Uterus (tissue), 4 donors: Measurements from ENCODE around the gene AKT3. TPM values are rescaled to one million over a fixed set of nuclear protein-coding genes. Genes with fewer than 3 reads are reported as not detected.

ENCODE experiments used
- DNase-seq, 2 donors: peaks; one replicate each; pipeline ENCODE4 v3.0.0-alpha.2; 2019 to 2020
- H3K27ac ChIP-seq, 2 donors: fragments of 200-600 bp; sonication (generic); 1 replicate in 1 of 2; 2 replicates in 1 of 2; pipeline ENCODE4 v1.5.1; 2016 to 2018
- H3K27me3 ChIP-seq, 2 donors: fragments of 200-600 bp; sonication (generic); one replicate each; pipeline ENCODE4 v1.5.1; 2018 to 2019; ENCODE audit warnings: control low read depth in 1 of 2
- H3K36me3 ChIP-seq, 2 donors: fragments of 200-600 bp; sonication (generic); one replicate each; pipeline ENCODE4 v1.5.1; 2019; ENCODE audit warnings: control low read depth in 1 of 2
- H3K4me1 ChIP-seq, 2 donors: fragments of 200-600 bp; sonication (generic); one replicate each; pipeline ENCODE4 v1.5.1; 2018 to 2019; ENCODE audit warnings: control low read depth in 1 of 2
- H3K4me3 ChIP-seq, 2 donors: fragments of 200-600 bp; sonication (generic); 1 replicate in 1 of 2; 2 replicates in 1 of 2; pipeline ENCODE4 v1.5.1; 2018 to 2019; ENCODE audit warnings: mild to moderate bottlenecking in 1 of 2
- H3K9me3 ChIP-seq, 2 donors: fragments of 200-600 bp; sonication (generic); one replicate each; pipeline ENCODE4 v1.5.1; 2019; ENCODE audit warnings: control low read depth in 1 of 2
- POLR2A ChIP-seq, 2 donors: fragments of 450-650 bp; IDR thresholded peaks; one replicate each; pipeline ENCODE4 v1.6.1; 2016; ENCODE audit warnings: antibody characterized with exemption in 2 of 2, mild to moderate bottlenecking in 1 of 2, moderate library complexity in 1 of 2
- intact Hi-C: fragments of 100-400 bp; cut with DNase I; formaldehyde crosslinking; loops from one replicate; pipeline ENCODE4 v1.15.1; 2023; ENCODE audit warnings: low total_unique reads
- total RNA-seq, 4 donors: library from RNA; depleted of rRNA in 3 of 4; stranded (reverse); fragments of >200 nt in 3 of 4; gene quantifications; one replicate each; pipeline versions ENCODE4 v1.1.0 to v1.2.4, GENCODE V29; 2014 to 2023
- TF ChIP-seq, protein P1 (sequence below), 4 experiments: fragments of 200-600 bp in 2 of 4; fragments of 450-650 bp in 2 of 4; sonication (generic) in 2 of 4; IDR thresholded peaks; one replicate each; pipeline ENCODE4 v1.5.1; 2016 to 2019; ENCODE audit warnings: antibody characterized with exemption in 4 of 4, mild to moderate bottlenecking in 2 of 4, moderate library complexity in 1 of 4
- donor health status: DM: yes; HTN: yes; CAD: no.

AKT3 gene
- total RNA-seq, 4 donors from 2014 or later: 39.2 to 227 (median 97.6) TPM

GRCh38 chr1:243745356-243745755 is 104.7 kb downstream of the AKT3 start:
- intact Hi-C loops: no loop called here
- H3K4me1 ChIP-seq: peaks cover 0 to 2% of the 10 kb centered on the region in 2 donors
- no peak for TF ChIP-seq POLR2A (IDR thresholded peaks at IDR 0.05)
- TF ChIP-seq, protein P1, sequence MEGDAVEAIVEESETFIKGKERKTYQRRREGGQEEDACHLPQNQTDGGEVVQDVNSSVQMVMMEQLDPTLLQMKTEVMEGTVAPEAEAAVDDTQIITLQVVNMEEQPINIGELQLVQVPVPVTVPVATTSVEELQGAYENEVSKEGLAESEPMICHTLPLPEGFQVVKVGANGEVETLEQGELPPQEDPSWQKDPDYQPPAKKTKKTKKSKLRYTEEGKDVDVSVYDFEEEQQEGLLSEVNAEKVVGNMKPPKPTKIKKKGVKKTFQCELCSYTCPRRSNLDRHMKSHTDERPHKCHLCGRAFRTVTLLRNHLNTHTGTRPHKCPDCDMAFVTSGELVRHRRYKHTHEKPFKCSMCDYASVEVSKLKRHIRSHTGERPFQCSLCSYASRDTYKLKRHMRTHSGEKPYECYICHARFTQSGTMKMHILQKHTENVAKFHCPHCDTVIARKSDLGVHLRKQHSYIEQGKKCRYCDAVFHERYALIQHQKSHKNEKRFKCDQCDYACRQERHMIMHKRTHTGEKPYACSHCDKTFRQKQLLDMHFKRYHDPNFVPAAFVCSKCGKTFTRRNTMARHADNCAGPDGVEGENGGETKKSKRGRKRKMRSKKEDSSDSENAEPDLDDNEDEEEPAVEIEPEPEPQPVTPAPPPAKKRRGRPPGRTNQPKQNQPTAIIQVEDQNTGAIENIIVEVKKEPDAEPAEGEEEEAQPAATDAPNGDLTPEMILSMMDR (IDR thresholded peaks at IDR 0.05): no peak
- H3K36me3 ChIP-seq: no peaks in the 10 kb centered on the region
- no peaks in the 10 kb centered on the region for H3K27me3 ChIP-seq
- no peak overlapping the region for H3K4me3 ChIP-seq
- no peaks in the 10 kb centered on the region for H3K9me3 ChIP-seq
- no peak for DNase-seq
- H3K27ac ChIP-seq: no peak overlapping the region

DNA sequence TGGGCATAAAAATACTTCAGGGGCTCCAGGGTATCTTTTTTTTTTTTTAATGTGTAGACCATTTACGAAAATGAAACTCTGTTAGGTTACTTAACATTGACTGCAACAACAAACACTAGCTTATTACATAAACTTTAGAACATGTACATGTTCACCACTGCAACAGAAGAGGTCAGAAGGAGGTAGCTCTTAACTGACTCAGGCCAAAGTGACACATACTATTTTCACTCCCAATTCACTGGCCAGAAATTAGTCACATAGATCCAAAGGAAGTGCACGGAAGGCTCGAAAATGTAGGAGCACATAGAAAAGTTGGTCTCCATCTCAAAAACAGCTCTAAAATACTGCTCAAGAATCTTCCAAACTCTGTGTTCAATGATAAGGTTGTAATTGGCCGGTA is 107.2 kb downstream of the AKT3 start:
- intact Hi-C loops: no loop called here
- Histone ChIP-seq H3K4me3 (no peak overlapping the region), H3K27me3 (no peaks in the 10 kb centered on the region), H3K4me1 (no peaks in the 10 kb centered on the region), H3K36me3 (no peaks in the 10 kb centered on the region), H3K9me3 (no peaks in the 10 kb centered on the region), H3K27ac (peak overlapping the region in 1 of 2 donors; percentile 6)
- DNase-seq: no peak
- no peak for TF ChIP-seq POLR2A (IDR thresholded peaks at IDR 0.05)
- TF ChIP-seq, protein P1 (IDR thresholded peaks at IDR 0.05): no peak

DNA sequence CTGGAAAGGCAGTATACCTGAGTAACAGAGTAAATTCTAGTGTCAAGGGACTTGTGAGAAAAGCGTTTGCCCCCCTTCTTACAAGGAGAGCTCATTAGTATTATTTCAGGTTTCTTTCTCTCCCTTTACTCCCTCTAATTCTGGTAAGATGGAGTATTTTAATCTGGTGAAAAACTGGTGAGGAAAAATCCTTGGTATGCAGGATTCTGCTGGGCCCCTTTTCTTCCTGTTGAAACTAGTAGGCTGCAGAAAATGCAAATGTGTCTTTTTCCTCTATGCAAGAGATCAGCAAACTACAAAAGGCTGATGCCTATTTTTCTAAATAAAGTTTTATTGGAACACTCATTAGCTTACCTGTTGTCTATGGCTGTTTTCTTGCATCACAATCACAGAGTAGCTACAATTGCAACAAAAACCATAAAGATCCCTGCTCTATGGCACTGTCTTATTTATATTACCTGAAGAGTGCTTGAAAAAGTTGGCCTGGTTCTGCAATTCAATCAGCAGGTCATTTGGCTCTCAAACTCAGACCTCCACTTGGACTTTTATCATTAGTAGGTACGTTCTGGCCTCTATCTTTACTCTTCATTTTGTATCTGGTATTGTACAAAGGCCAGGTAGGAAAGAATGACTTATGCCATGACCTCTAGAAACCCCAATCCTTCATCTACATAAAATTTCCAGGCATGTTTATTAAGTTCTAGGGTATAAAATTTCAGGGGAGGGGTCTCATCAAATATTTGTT is 109.6 kb downstream of the AKT3 start:
- Histone ChIP-seq H3K27me3 (no peaks in the 10 kb centered on the region), H3K4me1 (no peaks in the 10 kb centered on the region), H3K27ac (no peak overlapping the region), H3K9me3 (no peaks in the 10 kb centered on the region), H3K4me3 (no peak overlapping the region), H3K36me3 (no peaks in the 10 kb centered on the region)
- intact Hi-C loops: no loop called here
- no peak for DNase-seq
- no peak for TF ChIP-seq POLR2A (IDR thresholded peaks at IDR 0.05)
- TF ChIP-seq, protein P1 (IDR thresholded peaks at IDR 0.05): no peak

DNA sequence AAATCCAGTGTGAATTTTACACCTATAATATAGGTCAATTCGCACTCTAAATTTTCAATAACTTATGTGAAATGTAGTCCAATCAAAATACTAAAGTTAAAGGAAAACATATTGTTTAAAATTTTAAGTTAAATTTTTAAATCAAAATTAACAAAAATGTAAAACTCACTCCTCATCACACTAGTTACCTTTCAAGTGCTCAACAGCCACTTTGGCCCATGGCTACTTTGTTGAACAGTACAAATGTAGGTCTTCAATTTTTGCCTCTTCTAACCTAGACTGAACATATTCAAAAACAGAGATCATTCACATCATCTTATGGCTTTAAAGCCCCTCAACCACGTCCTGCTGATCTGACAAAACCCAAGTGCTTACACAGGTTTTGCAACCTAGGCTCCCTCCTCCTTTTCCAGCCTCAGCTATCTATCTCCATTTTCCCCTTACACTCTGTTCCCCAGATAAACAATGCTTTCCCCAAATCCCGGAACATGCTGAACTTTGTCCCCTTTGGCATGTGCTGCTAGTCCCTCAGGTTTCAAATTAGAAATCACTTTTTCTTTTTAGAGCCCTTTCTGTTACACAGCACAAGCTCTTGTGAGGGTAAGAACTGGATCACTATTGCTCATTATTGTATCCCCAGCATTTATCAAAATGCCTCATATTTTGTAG is 110.6 kb downstream of the AKT3 start:
- no peak for DNase-seq
- no peaks in the 10 kb centered on the region for H3K4me1 ChIP-seq
- intact Hi-C loops: no loop called here
- H3K36me3 ChIP-seq: no peaks in the 10 kb centered on the region
- H3K9me3 ChIP-seq: no peaks in the 10 kb centered on the region
- no peaks in the 10 kb centered on the region for H3K27me3 ChIP-seq
- H3K4me3 ChIP-seq: no peak overlapping the region
- no peak overlapping the region for H3K27ac ChIP-seq
- TF ChIP-seq, protein P1 (IDR thresholded peaks at IDR 0.05): no peak
- TF ChIP-seq POLR2A (IDR thresholded peaks at IDR 0.05): no peak

DNA sequence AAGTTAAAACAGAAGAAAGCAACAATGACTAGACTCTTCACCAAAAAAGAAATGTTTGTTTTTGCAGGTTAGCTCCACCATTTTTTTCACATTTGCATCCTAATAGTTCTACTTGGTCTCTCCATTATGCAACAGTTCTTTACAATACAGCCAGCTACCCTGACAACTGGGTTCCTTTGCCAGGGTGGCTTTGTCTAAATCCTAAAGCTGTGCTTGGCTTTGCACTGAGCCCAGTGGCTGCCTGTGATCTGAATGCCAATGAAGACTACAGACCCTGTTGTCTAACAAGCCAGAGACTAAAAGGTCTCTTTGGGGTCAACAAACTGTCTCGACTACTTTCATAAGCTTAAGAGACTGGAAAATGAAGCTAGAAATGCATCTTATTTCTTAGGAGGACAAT is 112.0 kb downstream of the AKT3 start:
- no peak for DNase-seq
- Histone ChIP-seq H3K27ac (no peak overlapping the region), H3K36me3 (no peaks in the 10 kb centered on the region), H3K27me3 (no peaks in the 10 kb centered on the region), H3K4me3 (no peak overlapping the region), H3K9me3 (no peaks in the 10 kb centered on the region), H3K4me1 (no peaks in the 10 kb centered on the region)
- TF ChIP-seq POLR2A (IDR thresholded peaks at IDR 0.05): no peak
- TF ChIP-seq, protein P1 (IDR thresholded peaks at IDR 0.05): no peak
- intact Hi-C loops: no loop called here
